Endometrial microvascular endothelial cells (primary cell): ENCODE results near the gene SLC5A11. TPM values are rescaled to one million over a fixed set of nuclear protein-coding genes. Genes with fewer than 3 reads are reported as not detected.

Experiments
- in situ Hi-C: cut with HindIII; loops from 2 replicates; pipeline ENCODE4 v1.10.0; 2017; ENCODE audit warnings: low sequenced_read_pairs, low pct_unique_long_range_greater_than_20kb; ENCODE audit errors: inconsistent ontology term
- total RNA-seq: library from RNA; depleted of rRNA; stranded (reverse); fragments of >200 nt; gene quantifications from one replicate; pipeline ENCODE4 v1.2.3, GENCODE V29; 2015; ENCODE audit errors: inconsistent ontology term

Gene SLC5A11
- total RNA-seq, 1 donor from 2014 or later, result not detected

- in situ Hi-C loops, result no loop called here
Measured at GRCh38 chr16:24946155-24946554, 100.4 kb downstream of the SLC5A11 start.

GRCh38 chr16:24950275-24950674, 104.5 kb downstream of the SLC5A11 start:
- in situ Hi-C loops, result loop anchor here (10.0 kb wide), 1 partner anchor 135 kb away; no protein-coding TSS in a partner anchor

- in situ Hi-C loops, result loop anchor here (10.0 kb wide), 1 partner anchor 131 kb away; no protein-coding TSS in a partner anchor
Measured at GRCh38 chr16:24953306-24953705, 107.5 kb downstream of the SLC5A11 start.

GRCh38 chr16:24953721-24954120, 108.0 kb downstream of the SLC5A11 start:
- in situ Hi-C loops, result loop anchor here (10.0 kb wide), 1 partner anchor 131 kb away; no protein-coding TSS in a partner anchor

- in situ Hi-C loops, result loop anchor here (10.0 kb wide), 1 partner anchor 131 kb away; no protein-coding TSS in a partner anchor
Measured at GRCh38 chr16:24954137-24954536, 108.4 kb downstream of the SLC5A11 start.

GRCh38 chr16:24955975-24956731, 110.4 kb downstream of the SLC5A11 start:
- in situ Hi-C loops, result loop anchor here (10.0 kb wide), 1 partner anchor 129 kb away; no protein-coding TSS in a partner anchor

- in situ Hi-C loops, result loop anchor here (10.0 kb wide), 1 partner anchor 127 kb away; no protein-coding TSS in a partner anchor
Measured at GRCh38 chr16:24957887-24958286, 112.1 kb downstream of the SLC5A11 start.

Other genes starting within 250 kb of the SLC5A11 start
- 32.1 TPM for gene TNRC6A, start 116.3 kb upstream of the SLC5A11 start, total RNA-seq
- 79.7 TPM for gene ARHGAP17, start 169.4 kb downstream of the SLC5A11 start, total RNA-seq